Prostate gland (tissue), 2 donors: ENCODE measurements around the gene TSHZ2. TPM values are rescaled to one million over a fixed set of nuclear protein-coding genes. Genes with fewer than 3 reads are reported as not detected.

Experiments
- DNase-seq: peaks from one replicate; pipeline ENCODE4 v3.0.0-alpha.2; 2019; ENCODE audit warnings: low spot score
- H3K27ac ChIP-seq, 2 donors: fragments of 200-600 bp; sonication (generic); 2 replicates each; pipeline ENCODE4 v1.5.1; 2017 to 2019
- H3K27me3 ChIP-seq: fragments of 200-600 bp; sonication (generic); replicated peaks from 2 replicates; pipeline ENCODE4 v1.5.1; 2019; ENCODE audit not compliant: insufficient read depth
- H3K36me3 ChIP-seq, 2 donors: fragments of 200-600 bp; sonication (generic); 1 replicate in 1 of 2; 2 replicates in 1 of 2; pipeline versions ENCODE4 v1.5.1 to v1.8.1; 2017 to 2019
- H3K4me1 ChIP-seq: fragments of 200-600 bp; sonication (generic); replicated peaks from 2 replicates; pipeline ENCODE4 v1.5.1; 2019
- H3K4me3 ChIP-seq, 2 donors: fragments of 200-600 bp; sonication (generic); 2 replicates each; pipeline ENCODE4 v1.5.1; 2017 to 2019
- H3K9me3 ChIP-seq: fragments of 200-600 bp; sonication (generic); 2 replicates; pipeline ENCODE4 v1.5.1; 2017
- CTCF ChIP-seq, 4 experiments: fragments of 200-600 bp in 2 of 4; fragments of 450-650 bp in 2 of 4; sonication (generic) in 2 of 4; IDR thresholded peaks; 1 replicate in 3 of 4; 2 replicates in 1 of 4; pipeline ENCODE4 v1.5.1; 2016 to 2019; ENCODE audit warnings: antibody characterized with exemption in 4 of 4, mild to moderate bottlenecking in 2 of 4, moderate library complexity in 2 of 4
- POLR2A ChIP-seq: fragments of 450-650 bp; IDR thresholded peaks from one replicate; pipeline ENCODE4 v1.6.1; 2016; ENCODE audit warnings: antibody characterized with exemption, mild to moderate bottlenecking
- POLR2AphosphoS5 ChIP-seq: sonication (generic); formaldehyde crosslinking; IDR thresholded peaks from one replicate; pipeline ENCODE4 v1.6.1; 2017; ENCODE audit warnings: antibody characterized with exemption
- WGBS: methylation state at CpG from one replicate; pipeline ENCODE4 v1.1.5; 2018; 5-methylcytosine and 5-hydroxymethylcytosine counted together
- intact Hi-C: fragments of 100-400 bp; cut with DNase I; formaldehyde crosslinking; loops from one replicate; pipeline ENCODE4 v1.14.2; 2022
- total RNA-seq, 2 donors: library from RNA; depleted of rRNA; stranded (reverse); fragments of >200 nt; gene quantifications; one replicate each; pipeline ENCODE4 v1.1.0, GENCODE V29; 2016

Gene TSHZ2
- total RNA-seq, 2 donors from 2014 or later = 9.8 to 35.1 TPM

GRCh38 chr20:53183181-53183580 lies 211.0 kb downstream of the TSHZ2 start:
- H3K27me3 ChIP-seq = no peaks in the 10 kb centered on the region
- no peaks in the 10 kb centered on the region for H3K9me3 ChIP-seq
- intact Hi-C loops = no loop called here
- TF ChIP-seq CTCF (IDR thresholded peaks at IDR 0.05) (no peak), POLR2AphosphoS5 (no peak), POLR2A (no peak)
- no peak overlapping the region for H3K27ac ChIP-seq
- no peak overlapping the region for H3K4me3 ChIP-seq
- WGBS = 83% methylated on average over 6 of the region's 6 CpGs
- no peaks in the 10 kb centered on the region for H3K4me1 ChIP-seq
- no peaks in the 10 kb centered on the region for H3K36me3 ChIP-seq
- no peak for DNase-seq

GRCh38 chr20:53186635-53187034 lies 214.5 kb downstream of the TSHZ2 start:
- no peak for TF ChIP-seq CTCF (IDR thresholded peaks at IDR 0.05)
- no peak for TF ChIP-seq POLR2A
- no peak for DNase-seq
- H3K27ac ChIP-seq = no peak overlapping the region
- H3K9me3 ChIP-seq = no peaks in the 10 kb centered on the region
- H3K27me3 ChIP-seq = no peaks in the 10 kb centered on the region
- H3K36me3 ChIP-seq = no peaks in the 10 kb centered on the region
- H3K4me1 ChIP-seq = no peaks in the 10 kb centered on the region
- intact Hi-C loops = no loop called here
- WGBS = 84% methylated on average over 6 of the region's 6 CpGs
- H3K4me3 ChIP-seq = no peak overlapping the region

- Histone ChIP-seq H3K4me1 (no peaks in the 10 kb centered on the region), H3K27ac (no peak overlapping the region), H3K27me3 (no peaks in the 10 kb centered on the region), H3K36me3 (no peaks in the 10 kb centered on the region), H3K9me3 (no peaks in the 10 kb centered on the region), H3K4me3 (no peak overlapping the region)
- no peak for TF ChIP-seq CTCF (IDR thresholded peaks at IDR 0.05)
- no peak for DNase-seq
- intact Hi-C loops = no loop called here
- 54% methylated on average over 10 of the region's 10 CpGs for WGBS
These were observed 215.4 kb downstream of the TSHZ2 start for GRCh38 chr20:53187392-53188068.

GRCh38 chr20:53190225-53190624 lies 218.1 kb downstream of the TSHZ2 start:
- no peaks in the 10 kb centered on the region for H3K36me3 ChIP-seq
- no peak for DNase-seq
- H3K27me3 ChIP-seq = no peaks in the 10 kb centered on the region
- no peaks in the 10 kb centered on the region for H3K9me3 ChIP-seq
- no peak overlapping the region for H3K27ac ChIP-seq
- WGBS = 87% methylated on average over 6 of the region's 6 CpGs
- H3K4me3 ChIP-seq = no peak overlapping the region
- intact Hi-C loops = no loop called here
- H3K4me1 ChIP-seq = no peaks in the 10 kb centered on the region
- TF ChIP-seq CTCF (IDR thresholded peaks at IDR 0.05) (no peak), POLR2A (no peak), POLR2AphosphoS5 (no peak)

- no peaks in the 10 kb centered on the region for H3K36me3 ChIP-seq
- H3K4me3 ChIP-seq = no peak overlapping the region
- TF ChIP-seq POLR2AphosphoS5 (no peak), POLR2A (no peak)
- H3K27me3 ChIP-seq = no peaks in the 10 kb centered on the region
- H3K9me3 ChIP-seq = no peaks in the 10 kb centered on the region
- H3K27ac ChIP-seq = no peak overlapping the region
- WGBS = 90% methylated on average over 2 of the region's 2 CpGs
- DNase-seq = no peak
- H3K4me1 ChIP-seq = no peaks in the 10 kb centered on the region
- intact Hi-C loops = no loop called here
These were observed 219.8 kb downstream of the TSHZ2 start for GRCh38 chr20:53191957-53192356.
